Fibroblast of skin of abdomen (primary cell): ENCODE data around the gene ARHGDIA. TPM values are rescaled to one million over a fixed set of nuclear protein-coding genes. Genes with fewer than 3 reads are reported as not detected.
"Not testable (repeated sequence)": the region's sequence is repeated elsewhere in the genome, so short reads cannot be mapped to it uniquely, and the experiment has no call there.

Experiments used
- DNase-seq: peaks from one replicate; pipeline ENCODE4 v3.0.0-alpha.2; 2013
- polyA plus RNA-seq, 2 experiments: library from polyadenylated mRNA; unstranded; fragments of 120-200 nt; gene quantifications; one replicate each; pipeline ENCODE4 v1.2.1, GENCODE V29; 2013; ENCODE audit not compliant: insufficient read length in 2 of 2

ARHGDIA gene
- polyA plus RNA-seq (2013, experiment 1 of 2; ENCODE audit: insufficient read length), result 476 TPM
- 524 TPM for polyA plus RNA-seq (2013, experiment 2 of 2; ENCODE audit: insufficient read length)

DNA sequence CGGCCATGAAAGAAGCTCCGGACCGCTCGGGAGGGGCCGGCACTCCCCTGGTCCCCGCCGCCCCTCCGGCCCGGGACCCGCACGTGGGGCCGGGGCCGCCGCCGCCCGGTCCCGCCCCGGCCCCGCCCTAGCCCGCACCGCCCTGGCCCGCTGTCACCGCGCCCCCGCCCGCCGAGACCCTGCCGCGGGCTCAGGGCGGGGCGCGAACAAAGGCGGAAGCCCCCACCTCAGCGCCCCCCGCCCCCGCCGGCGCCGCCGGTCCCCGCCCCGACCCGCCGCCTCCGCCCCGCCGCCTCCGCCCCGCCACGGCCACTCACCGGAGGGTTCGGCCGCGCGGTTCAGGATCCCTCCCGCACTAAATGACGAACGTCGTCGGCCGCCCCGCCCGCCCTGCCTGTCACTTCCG, at the start of gene ARHGDIA:
Gene ARHGDIA (minus strand): TSS at position 357 of the 406 bp plus-strand sequence. CDS start 1,407 bp downstream, outside the sequence.
- DNase-seq, result no peak

DNA sequence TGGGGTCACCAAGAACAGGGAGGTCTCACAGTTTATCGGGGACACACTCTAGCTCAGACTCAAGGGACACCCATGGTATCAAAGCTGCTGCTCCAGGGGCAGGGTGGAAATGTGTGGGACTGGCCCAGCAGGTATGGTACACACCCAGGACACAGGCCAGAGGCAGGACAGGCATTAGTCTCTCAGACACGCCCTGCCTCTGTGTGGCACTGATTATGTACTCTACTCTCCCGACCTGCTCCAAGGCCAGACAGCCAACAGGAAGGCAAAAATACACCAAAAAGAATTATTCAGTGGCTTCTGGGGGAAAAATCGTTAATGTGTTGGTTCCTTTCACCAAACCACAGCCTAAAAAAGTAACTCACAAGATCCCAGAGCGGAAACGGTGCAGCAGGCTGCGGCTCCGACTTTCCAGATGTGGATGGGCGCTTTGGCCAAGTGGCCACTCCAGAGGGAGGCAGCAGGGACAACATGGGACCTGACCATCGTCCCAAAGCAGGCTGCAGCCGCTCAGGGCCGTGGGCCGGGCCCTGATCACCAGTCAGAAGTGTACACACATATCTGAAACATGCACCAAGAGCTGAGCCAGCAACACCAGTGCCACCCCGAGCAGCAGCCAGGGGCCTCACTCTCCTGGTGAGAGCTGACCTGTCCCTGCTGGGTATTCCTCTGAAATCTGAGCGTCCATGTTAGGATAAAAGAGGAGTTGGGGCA, 47.9 kb upstream of the ARHGDIA start:
- no peak for DNase-seq

DNA sequence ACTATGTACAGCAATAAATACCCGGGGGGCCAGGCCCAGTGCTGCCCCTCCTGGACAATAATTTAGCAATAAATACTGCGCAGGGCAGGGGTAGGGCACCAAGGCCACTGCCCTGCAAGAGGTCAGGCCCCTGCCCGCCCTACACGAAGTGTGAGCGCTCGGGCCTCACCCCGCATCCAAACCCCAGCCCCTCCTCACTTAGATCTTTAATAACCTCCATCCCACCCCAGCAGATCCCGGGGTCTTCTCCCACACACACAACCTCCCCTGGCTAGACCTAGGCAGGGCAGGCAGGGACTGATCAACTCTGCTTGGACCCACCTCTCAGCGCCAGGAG, 47.2 kb upstream of the ARHGDIA start:
- not testable (repeated sequence) for DNase-seq

DNA sequence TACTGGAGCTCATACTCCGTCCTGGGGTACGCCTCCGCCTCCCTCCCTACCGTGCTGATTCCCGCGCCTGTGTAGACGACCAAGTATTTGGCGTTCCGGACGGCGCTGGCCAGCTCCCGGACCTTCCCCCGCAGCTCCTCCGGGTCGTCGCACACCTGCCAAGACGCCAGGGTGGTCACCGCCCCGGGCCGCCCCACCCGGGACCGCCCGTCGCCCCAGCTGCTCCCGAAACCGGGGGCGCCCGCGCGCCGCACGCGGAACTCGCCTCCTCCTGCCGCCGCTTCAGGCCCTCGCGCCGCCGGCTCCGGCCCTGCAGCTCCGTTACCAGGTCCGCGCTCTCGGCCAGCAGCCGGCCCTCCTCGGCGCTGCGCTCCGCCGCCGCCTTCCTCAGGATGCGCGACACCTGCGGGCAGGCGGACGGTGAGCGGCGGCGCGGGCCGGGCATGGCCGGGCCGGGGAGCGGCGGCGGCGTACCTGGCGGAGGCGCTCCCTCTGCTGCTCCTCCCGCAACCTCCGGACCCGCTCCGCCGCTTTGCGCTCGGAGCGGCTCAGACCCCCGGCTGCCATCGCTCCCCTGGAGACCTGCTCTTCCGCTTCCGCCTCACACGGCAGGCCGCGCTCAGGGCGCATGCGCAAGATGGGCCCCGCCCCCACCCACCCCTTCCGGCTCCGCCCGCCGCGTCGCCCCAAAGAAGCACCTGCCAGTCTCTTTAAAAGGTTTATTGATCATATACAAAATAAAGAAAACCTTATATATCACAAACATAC, 46.6 kb upstream of the ARHGDIA start, which contains the start of gene SIRT7:
Gene SIRT7 (minus strand): TSS at position 612 of the 768 bp plus-strand sequence. CDS start 45 bp downstream, at position 567.
- peak; percentile 67 for DNase-seq

DNA sequence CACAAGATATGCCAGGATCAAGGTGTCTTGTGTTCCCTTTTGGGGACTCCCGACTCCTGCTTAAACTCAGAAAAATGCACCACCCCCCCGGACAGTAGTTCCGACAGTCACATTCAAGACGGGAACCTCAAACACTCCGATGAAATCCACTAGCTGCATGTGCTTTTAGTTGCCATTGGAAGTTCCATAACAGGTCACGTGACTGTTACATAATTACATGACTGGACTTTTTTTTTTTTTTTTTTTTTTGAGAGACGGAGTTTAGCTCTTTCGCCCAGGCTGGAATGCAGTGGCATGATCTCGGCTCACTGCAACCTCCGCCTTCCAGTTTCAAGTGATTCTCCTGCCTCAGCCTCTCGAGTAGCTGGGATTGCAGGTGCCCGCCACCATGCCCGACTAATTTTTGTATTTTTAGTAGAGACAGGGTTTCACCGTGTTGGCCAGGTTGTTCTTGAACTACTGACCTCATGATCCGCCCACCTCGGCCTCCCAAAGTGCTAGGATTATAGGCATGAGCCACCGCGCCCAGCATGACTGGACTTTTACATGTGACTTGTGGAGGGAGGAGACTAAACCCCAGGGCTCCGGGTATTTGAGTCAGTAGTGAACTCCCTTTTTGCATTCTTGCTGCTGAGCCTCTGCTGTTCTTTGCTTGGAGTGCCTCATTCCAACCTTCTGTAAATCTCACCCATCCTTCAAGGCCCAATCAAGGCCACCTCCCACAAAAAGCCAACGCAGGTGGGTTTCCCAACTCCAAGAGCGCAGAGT, 45.3 kb upstream of the ARHGDIA start:
- no peak for DNase-seq

DNA sequence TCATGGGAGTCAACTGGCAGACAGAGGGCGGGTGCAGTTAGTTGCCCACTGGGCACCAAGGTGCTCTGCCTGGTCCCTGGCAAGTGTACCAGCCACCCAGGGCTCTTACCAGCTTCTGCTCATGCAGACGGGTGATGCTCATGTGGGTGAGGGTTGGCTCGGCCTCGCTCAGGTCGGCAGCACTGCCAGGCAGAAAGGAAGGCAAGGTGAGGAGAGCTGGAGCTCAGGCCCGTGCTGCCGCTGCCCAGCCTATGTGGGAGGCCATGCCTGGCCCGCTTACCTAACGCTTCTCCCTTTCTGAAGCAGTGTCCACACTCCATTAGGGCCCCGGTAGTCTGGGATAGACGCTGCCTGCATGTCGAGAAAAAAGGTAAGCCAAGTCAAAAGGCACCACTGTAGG, 44.2 kb upstream of the ARHGDIA start:
- no peak for DNase-seq

DNA sequence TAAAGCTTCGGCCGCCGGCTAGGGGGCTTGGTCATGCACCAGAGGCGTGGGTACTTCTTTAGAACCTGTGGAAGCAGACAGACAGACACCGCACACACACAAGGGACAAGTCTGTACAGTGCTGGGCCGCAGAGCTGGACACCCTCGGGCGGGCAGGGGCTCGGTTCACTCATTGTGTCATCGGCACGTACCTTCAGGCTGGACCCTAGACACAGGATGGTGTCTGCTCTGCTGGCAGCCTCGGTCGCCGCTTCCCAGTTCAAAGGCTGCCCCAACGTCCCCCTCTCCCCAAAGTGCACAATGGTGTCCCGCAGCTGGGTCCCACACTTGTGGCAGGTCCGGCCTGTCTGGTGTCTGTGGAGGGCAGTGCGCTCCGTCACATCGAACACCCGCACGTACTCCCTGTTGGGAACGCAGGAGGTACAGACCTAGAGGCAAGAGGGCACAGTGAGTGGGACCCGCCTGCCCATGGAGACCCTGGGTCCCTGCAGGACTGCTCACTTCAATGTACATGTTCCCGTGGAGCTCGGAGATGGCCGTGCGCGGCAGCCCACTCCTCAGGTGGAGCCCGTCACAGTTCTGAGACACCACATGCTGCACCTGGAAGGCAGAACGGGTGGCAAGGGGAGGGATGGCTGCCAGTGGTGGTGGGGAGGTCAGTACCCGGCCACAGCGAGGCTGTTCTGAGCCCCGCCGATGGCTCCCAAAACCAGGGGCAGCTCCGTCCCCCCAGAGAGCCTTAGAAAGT, 43.1 kb upstream of the ARHGDIA start:
- DNase-seq, result no peak

DNA sequence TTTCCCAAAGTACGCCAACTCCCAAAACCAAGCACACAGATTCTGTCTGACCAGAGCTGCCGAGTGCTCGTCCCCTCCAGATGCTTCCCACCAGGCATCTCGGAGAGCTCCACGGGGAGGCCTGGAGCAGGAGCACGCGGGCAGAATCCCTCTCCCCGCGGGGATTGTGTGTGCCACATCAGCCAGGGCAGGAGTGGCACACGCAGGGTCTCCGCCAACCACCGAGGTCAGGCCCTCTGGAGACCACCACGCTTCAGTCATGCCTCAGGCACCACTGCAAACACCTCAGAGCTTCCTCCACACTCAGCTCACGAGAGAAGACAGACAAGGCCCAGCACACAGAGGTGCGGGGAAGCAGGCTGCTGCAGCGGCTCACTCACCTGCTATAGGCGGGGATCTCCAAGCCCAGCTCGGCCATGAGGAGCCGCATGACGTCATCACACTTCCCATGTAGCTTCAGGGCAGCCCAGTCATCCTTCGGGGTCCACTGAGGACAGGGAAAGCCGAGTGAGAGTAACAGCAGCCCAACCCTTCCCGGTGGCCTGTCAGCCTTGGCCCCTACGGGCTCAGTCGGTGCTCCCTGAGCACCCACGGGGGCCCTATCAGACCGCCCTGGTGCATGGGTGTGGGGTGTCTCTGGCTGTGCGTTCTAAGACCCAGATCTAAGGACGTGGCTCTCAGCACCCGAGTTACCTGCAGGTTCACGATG, 42.4 kb upstream of the ARHGDIA start:
- DNase-seq, result no peak

DNA sequence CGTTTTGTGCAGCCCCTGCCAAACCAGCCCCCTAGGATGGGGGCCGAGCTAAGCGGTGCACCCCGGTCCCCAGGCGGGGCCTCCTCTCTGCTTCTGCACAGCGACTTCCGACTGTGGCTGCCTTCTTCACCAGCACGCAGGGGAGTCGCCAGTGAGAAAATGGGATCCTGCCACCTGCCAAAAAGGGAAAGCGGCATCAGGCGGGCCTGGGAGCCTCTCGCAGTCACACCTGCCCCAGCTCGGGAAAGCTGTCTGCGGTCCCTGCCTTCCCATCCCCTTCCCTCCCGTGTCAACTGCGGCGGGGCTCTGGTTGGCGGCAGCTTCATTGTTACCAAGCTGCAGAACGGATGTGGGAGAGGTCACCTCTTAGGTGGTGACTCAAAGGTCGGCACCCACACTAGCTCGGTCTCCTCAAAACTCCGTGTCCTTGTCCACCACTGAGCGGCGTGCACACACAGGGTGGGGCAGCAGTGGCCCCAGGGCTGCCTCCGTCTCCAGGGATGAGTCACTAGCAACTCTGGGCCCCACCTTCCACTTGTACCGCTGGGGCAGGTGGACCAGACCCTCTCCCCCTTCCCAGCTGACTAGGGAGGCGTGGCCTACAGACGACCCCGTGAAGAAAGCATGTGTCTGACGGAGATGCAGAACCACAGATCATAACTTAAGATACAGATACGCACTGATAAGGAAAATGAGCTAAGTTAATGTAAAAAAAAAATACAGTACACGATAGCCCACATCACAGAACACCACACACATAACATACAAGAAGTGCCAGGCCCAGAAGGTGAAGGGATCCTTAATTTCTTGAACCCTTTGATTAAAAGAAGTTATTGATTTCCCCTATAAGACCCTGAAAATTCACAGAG, 41.5 kb upstream of the ARHGDIA start:
- DNase-seq, result no peak

DNA sequence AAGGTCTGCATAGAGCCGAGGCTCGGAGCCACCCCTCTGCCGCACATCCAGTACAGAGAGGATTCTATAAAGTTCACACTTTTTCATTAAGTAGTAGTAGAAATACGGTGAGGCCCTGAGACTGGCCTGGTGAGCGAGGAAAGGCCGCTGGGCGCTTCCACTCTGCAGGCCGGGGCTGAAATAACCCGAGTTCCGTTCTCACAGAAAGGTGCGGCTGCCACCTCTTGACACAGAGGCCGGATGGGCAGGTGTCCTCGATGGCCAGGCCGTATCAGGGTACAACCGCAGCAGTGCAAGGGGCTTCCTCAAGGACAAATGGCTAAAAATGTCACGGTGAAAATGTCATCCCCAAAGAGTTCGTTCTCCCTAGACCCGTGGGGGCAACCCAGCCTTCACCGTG, 40.8 kb upstream of the ARHGDIA start:
- DNase-seq, result no peak

DNA sequence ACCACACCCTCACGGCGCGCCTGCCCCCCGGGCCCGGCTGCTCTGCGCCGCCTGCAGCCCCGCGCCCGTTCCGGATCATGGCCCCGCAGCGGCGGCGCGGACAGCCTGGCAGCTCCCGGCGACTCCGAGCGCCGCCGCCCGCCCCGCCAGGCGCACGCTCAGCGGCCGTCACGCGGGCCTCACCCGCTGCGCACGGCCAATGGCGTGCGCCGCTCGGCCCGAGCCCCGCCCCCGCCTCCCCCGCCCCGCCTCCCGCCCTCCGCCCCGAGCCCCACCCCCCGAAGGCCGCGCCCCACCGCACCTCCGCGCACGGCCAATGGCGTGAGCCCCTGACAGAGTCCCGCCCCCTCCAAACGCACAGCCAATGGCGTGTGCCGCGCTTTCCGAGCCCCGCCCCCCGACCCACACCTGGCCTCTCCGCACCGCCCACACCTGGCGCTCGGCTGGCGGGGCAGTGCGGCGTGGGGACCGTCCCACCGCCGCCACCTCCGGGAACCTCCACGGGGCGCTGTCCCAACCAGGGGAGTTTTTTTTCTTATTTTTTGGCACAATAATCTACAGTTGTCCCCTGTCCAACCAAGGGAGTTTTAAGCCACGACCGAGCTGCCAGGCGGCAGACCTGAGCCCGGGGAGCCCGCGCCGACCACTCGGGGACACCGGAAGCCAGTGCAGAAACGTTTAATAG, 40.3 kb upstream of the ARHGDIA start, which contains the start of gene PCYT2:
Gene PCYT2 (minus strand): TSS at position 123 of the 685 bp plus-strand sequence. CDS start 44 bp downstream, at position 79.
- peak; percentile 84 for DNase-seq

DNA sequence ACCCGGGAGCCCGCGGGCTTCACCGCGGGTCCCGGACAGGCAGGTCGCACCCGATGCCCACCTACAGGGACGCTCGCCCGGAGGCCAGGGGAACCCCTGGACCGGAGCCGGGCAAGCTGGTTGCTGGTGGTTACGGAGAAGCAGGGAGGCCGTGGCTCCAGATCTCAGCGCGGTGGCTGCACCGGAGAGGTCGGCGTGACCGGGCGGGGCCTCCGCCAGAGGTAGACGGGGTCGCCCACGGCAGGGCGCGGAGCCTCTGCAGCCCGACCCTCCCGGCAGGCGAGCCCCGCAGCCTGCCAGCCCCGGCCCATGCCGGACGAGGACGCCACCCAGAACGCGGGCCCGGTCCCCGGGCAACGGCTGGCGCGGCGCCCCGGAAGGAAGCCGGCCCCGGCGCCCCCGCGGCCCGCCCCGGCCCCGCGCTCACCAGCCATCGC, 39.7 kb upstream of the ARHGDIA start:
- DNase-seq, result no peak

DNA sequence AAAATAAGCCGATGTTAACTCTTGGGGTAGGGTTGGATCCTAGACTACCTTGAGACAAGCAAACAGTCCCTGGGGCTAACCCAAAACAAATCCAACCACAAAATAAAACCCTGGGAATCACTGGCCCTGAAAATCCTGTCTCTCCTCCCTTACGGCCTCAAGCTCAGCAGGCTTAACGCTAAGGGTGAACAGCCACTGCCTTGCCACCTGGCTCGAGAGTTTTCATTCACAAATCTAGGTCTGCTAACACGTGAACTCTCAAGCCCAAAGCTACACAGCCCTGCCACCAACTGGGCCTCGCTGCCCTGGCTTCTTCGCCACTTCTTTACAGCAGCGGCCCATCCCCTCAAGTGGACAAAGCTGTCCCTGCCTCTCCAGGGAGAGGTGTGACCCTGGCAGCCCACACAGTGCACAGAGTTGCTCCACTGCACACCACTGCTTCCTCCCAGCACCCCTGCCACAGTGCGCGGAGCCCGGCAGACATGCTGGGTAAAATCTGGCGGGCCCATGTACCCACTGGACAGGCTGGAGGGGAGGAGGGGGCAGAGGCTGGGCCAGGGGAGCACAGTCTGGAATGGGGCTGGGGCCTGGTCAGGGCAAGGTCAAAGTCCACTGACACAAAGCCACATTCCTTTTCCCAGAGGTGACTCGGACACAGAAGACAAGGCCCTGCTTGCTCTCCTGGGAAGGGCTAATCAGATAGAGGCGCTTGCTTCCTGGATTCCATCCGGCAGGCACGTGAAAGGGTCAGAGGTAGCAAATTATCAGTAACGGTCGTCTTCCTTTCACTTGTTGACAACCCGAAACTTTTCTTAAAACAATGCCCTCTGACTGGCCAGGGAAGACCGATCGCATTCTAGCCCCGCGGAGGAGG, 39.1 kb upstream of the ARHGDIA start:
- DNase-seq, result no peak

DNA sequence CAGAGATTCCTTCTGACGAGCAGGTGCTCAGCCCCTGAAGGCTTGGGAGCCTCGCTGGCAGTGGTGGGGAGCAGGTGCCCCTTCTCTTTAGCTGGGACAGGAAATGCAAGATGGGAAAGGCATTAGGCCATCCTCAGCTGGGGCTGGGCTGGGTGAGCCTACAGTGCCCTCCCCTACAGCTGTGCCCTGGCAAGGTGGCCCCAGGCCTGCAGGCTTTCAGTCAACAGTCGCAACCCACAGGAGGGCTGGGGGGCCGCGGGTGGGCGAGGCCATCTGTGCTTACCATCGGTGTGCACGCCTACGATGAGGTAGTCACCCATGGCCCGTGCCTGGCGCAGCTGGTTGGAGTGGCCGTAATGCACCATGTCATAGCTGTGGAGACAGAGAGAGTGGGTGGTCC, 38.1 kb upstream of the ARHGDIA start:
- DNase-seq, result no peak

DNA sequence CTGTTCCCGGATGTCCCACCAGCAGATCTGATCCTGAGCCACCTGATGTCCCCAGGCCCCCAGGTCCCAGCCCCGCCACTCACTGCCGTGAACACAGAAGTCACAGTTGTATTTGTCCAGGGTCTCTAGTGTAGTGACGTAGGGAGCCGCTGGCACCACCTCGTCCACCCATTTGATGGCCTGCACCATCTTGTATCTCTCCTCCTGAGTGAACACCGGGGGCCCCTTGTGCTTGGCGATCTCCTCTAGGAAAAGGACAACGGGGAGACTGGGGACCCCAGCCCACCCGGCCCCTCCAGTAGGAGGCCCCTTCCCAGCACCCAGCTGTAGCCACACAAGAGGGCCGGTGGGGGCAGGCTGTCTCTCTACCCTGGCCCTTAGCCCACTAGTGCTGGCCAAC, 37.7 kb upstream of the ARHGDIA start:
- DNase-seq, result no peak

DNA sequence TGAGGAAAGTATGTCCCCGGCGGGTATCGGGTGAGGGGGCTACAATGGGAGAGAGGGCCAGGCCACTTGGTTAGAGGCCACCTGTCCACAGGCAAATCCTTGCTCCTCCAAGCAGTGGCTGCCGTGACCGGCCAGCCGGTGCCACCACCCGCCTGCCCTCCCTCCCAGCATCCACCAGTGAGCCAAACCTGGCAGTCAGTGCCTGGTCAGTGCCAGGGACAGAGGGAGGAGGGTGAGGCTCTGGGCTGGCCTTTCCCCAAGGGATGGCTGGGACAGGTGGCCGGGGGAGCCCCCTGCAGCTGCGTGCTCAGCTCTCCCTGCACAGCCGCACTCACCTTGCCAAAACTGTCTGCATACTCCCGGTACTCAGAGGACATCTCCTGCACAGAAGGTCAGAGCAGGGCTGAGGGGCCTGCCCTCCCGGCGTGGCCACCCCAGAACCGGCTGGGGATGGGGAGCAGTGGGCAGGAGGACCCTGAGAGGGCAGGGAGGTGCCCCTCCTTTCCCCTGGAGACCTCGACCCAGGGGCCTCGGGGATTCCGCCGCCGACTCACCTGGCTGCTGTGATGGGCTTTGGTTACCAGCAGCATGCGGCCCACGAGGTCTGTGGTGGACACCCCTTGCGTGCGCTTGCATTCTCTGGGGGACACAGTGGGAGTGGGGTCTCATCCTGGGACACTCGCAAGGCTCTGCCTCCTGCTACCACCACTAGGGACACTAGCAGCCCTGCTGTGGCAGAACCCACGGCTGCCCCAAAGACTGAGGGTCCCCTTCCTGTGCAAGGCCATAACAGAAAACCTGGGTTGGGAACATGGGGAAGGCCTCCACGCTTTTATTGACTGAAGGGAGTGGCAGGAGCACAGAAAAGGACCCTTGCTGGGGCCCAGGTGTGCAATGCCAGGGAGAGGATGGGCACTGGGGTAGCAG, 36.3 kb upstream of the ARHGDIA start:
- no peak for DNase-seq

DNA sequence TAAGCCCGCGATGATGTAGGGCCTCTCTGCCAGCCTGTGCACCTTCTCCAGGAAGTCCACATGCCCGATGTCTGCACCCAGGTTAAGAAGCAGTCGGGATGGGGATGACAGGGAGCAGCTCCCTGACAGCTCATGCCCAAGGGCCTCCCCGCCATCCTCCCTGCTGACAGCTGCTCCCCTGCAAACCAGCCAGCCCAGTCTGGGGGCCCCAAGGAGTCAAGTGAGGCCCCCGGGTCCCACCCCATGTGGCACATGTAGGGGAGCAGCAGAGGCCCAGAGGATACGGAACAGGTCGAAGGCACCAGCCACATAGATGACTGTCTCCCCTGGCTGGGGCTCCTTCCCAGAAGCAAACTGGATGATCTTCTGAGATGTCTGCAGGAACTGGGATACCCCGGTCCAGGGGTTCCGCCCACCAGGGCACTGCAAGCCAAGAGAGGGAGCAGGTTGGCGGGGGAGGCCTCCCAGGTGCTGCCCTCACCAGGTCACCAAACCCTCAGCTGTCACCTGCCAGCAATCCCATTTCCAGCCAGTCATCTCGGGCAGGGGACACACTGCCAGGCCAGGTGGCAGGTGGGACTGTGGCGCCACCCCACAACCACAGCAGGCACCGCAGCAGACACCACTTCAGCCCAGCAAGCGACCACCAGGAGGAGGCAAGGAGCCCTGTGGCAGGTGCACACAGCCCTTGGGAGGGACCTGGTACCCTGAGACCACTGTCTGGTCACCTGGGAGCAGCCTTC, 35.5 kb upstream of the ARHGDIA start:
- DNase-seq, result no peak
